ENCODE data around the gene GRIN2A.

The GRIN2A gene

DNA sequence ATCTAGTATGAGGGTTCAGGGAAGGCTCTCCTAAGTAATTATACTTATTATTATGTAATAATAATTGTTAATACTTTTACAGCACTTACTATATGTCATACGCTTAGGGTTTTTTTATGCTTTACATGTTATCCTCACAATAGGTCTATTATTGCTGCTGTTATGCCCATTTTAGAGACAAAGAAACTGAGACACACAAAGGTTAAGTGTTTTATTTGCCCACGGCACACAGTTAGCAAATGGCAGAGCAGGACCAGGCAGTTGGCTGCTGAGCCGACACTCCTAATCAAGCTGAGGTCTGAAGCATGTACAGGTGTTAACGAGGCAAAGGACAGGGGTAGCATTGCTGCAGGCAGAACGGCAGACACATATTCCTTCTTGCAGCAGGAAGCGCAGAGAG, 443.5 kb downstream of the GRIN2A start:
- no peak for DNase-seq
- intact Hi-C loops (cut with DNase I): no loop called here

DNA sequence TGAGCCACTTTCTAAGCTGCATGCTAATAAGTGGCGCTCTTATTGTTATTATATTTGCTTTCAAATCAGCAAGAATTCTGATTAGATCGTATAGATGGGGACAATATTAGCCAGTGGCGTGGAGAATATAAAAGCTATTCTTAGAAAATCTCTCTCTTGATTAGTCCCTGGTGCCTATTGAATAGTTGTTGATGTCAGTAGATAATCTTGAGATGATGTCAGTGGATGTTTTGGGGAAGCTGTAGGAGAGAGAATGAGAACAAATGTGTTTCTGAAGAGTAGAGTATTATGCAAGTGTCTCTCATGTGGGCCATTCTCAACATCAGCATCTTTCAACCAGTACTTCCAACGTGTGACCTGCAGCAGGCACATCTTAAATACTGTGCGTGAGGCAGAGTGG, 445.7 kb downstream of the GRIN2A start:
- no peak for DNase-seq
- intact Hi-C loops (cut with DNase I): no loop called here

DNA sequence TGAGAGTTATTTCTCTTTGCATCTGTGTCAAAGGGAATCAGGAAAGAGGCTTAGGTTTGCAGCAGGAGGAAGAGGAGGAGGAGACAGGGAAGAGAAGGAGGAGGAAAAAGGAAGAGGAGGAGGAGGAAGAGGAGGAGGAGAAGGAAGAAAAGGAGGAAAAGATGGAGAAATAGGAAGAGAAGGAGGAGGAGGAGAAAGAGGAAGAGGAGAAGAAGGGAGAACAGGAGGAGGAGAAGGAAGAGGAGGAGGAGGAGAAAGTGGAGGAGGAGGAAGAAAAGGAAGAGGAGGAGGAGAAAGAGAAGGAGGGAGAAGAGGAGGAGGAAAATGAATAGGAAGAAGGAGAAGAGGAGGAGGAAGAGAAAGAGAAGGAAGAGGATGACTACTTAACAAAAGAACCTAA, 459.1 kb downstream of the GRIN2A start:
- intact Hi-C loops (cut with DNase I): no loop called here
- no peak for DNase-seq

DNA sequence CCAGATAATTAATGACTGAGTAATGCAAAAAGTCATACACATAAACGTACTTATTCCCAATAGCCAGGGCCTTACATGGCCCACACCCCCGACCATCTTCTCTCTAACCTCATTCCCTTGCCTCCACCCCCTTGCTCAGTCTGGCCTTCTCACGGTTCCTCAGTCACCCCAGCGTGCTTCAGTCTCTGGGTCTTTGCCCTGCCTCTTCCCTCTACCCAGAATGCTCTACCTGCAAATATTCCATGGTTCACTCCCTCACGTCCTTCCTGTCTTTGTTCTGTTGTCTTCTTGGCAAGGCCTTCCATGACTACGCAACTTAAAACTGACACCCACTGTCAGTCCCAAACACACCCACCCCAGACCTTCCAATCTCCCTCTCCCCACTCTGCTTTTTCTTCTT, 468.3 kb downstream of the GRIN2A start:
- no peak for DNase-seq
- intact Hi-C loops (cut with DNase I): no loop called here

DNA sequence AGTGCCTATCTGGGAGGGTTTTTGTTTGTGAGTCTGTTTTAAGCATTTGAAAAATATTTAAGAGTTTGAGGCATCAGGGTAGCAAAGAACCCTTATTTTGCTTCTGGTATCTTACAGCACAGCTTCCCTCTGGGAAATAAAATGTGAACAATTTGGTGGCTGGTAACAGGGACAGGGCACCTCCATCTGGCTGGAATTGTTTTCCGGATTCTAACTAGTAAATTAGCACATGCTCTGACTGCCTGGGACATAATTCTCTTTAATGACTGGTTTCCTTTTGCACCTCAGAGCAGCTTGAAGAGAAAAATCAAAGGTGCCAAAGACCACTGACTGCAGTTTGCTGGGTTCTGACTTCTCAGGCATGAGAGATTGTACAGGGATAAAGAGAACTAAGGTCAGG, 469.1 kb downstream of the GRIN2A start:
- no peak for DNase-seq
- intact Hi-C loops (cut with DNase I): no loop called here

DNA sequence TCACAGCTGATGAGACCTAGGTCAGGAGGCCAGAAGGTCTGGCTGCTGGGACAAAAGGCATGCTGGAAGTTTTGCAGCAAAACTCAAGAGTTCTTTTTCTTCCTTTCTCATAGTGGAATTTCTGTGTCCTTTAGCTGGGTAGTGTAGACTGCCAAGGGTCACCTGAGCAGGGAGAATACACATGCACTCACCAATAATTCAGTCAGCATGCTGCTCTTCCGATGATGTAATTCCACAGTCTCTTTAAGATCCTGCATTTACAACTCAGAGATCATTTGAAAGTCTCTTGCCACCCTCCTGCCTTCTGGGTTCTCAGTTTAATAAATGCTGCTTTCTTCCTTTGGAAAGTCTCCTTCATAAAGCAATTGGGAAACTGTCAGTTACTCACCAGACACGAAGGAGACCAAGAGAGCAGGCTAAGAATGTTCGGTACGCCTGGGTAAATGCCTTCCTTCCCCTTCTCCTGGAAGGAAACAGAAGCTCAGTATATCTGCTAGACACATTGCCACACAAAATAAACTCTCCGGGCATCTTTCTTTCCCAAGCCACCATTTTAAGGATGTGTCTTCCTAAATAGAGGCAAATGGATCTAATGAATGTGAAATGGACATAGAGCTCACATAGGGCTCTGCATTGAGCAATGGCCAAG, 473.1 kb downstream of the GRIN2A start:
- intact Hi-C loops (cut with DNase I): no loop called here
- no peak for DNase-seq

DNA sequence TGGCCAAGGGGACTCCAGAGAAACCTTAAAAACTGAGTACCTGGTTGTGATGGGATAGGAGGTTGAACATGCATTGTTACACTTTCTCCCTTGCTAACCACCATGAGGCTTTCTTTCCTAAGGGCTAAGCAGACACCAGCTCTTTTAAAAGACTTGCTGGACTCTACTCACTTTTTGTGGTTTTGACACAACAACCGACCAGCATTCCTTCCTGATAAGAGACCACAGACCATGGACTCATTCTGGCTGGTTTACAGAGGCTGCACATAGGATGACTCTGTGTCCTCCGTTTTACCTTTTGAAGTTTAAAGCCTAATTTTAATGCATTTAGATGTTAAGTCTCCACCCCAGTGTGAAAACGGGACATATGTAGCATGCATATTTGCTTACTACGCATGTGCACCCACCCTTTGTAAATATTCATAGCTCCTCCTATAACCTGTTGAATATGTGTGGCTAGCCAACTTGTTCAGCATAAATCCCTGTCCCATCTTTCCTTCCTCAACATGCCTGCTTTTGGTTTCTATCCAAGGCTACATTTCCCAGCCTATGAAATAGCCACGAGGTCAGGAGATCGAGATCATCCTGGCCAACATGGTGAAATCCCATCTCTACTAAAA, 475.9 kb downstream of the GRIN2A start:
- DNase-seq: no peak

DNA sequence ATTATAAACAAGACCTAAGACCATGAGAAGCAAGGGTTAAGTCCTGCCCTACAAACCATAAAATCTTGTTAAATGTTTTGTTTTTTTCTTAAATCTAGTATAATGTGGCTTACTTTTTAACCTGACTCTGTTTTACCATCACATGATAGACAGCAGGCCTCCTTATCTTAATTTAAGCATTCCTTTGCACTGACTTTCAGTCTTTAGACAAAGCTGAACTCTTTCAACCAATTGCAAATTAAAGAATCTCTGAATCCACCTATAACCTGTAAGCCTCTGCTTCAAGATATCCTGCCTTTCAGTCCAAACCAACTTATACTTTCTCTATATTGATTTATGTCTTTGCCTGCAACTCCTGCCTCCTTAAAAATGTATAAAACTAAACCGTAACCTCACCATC, 478.5 kb downstream of the GRIN2A start:
- DNase-seq: no peak
- intact Hi-C loops (cut with DNase I): no loop called here

More for the DNA sequence above, 475.9 kb downstream of the GRIN2A start:
- intact Hi-C loops (cut with DNase I): no loop called here
